Measurements from ENCODE around the gene BLTP2. TPM values are rescaled to one million over a fixed set of nuclear protein-coding genes. Genes with fewer than 3 reads are reported as not detected.

The BLTP2 gene
- total RNA-seq, 1 experiment from 2014 or later, result 140 TPM

GRCh38 chr17:28615260-28615940 is 29.6 kb downstream of the BLTP2 start:
- Histone ChIP-seq H3K9ac (ENCODE audit: low read length) (no peak overlapping the region), H3K9me2 (ENCODE audit: insufficient read depth) (no peaks in the 10 kb centered on the region), H3K36me3 (ENCODE audit: control insufficient read depth in 1 of 2, insufficient read depth in 2 of 2, low read length in 2 of 2) (peaks cover 64 to 74% of the 10 kb centered on the region in 2 experiments), H4K20me1 (ENCODE audit: insufficient read depth) (no peaks in the 10 kb centered on the region), H3K79me2 (ENCODE audit: insufficient read depth, low read length) (no peaks in the 10 kb centered on the region), H3K4me1 (ENCODE audit: control insufficient read depth in 1 of 2, insufficient read depth in 2 of 2, low read length in 2 of 2) (no peaks in the 10 kb centered on the region), H3K9me3 (ENCODE audit: control insufficient read depth in 1 of 2, insufficient read depth in 1 of 2, low read depth in 1 of 2, low read length in 2 of 2) (no peaks in the 10 kb centered on the region), H3K27ac (ENCODE audit: low read depth, low read length) (no peak overlapping the region), H3K4me3 (replicated peaks in 1 of 2; ENCODE audit: low read depth in 1 of 2, low read length in 2 of 2) (no peak overlapping the region), H2AFZ (ENCODE audit: low read depth, low read length, poor library complexity, severe bottlenecking) (no peak overlapping the region), H3K4me2 (ENCODE audit: low read length) (no peak overlapping the region), H3K27me3 (ENCODE audit: insufficient read depth, low read length) (no peaks in the 10 kb centered on the region)
- ChIA-PET RAD21 (ENCODE audit: low non-redundant PET in 1 of 2, low total read pairs in 2 of 2, uncharacterized antibody in 2 of 2, unreplicated experiment in 2 of 2) (no interaction called here), CTCF (no interaction called here), POLR2A (no interaction called here)
- intact Hi-C loops (cut with micrococcal nuclease), result no loop called here
- DNase-seq (ENCODE audit: low read depth, low spot score) (no peak), ATAC-seq (no peak)
- no peak for TF ChIP-seq EZH2phosphoT487 (IDR thresholded peaks at IDR 0.05; ENCODE audit: borderline replicate concordance)
- TF ChIP-seq EZH2 (IDR thresholded peaks at IDR 0.05), result no peak
- TF ChIP-seq TCF7L2 (IDR thresholded peaks at IDR 0.05; ENCODE audit: borderline replicate concordance, extremely low read depth, insufficient read depth, insufficient read length), result no peak
- TF ChIP-seq EGR1 (IDR thresholded peaks at IDR 0.05; ENCODE audit: low read depth), result no peak
- TF ChIP-seq POLR2A (IDR thresholded peaks at IDR 0.05; ENCODE audit: borderline replicate concordance, extremely low read depth, insufficient read depth, insufficient read length), result no peak
- no peak for TF ChIP-seq FOSL1 (IDR thresholded peaks at IDR 0.05; ENCODE audit: low read depth)
- no peak for TF ChIP-seq POLR2AphosphoS5 (IDR thresholded peaks at IDR 0.05; ENCODE audit: low read depth, low read length)
- no peak for TF ChIP-seq ZFX (IDR thresholded peaks at IDR 0.05)
- TF ChIP-seq CEBPB (IDR thresholded peaks at IDR 0.05; ENCODE audit: low read depth), result no peak
- TF ChIP-seq CBX3 (IDR thresholded peaks at IDR 0.05; ENCODE audit: low read depth), result no peak
- TF ChIP-seq, protein P1, sequence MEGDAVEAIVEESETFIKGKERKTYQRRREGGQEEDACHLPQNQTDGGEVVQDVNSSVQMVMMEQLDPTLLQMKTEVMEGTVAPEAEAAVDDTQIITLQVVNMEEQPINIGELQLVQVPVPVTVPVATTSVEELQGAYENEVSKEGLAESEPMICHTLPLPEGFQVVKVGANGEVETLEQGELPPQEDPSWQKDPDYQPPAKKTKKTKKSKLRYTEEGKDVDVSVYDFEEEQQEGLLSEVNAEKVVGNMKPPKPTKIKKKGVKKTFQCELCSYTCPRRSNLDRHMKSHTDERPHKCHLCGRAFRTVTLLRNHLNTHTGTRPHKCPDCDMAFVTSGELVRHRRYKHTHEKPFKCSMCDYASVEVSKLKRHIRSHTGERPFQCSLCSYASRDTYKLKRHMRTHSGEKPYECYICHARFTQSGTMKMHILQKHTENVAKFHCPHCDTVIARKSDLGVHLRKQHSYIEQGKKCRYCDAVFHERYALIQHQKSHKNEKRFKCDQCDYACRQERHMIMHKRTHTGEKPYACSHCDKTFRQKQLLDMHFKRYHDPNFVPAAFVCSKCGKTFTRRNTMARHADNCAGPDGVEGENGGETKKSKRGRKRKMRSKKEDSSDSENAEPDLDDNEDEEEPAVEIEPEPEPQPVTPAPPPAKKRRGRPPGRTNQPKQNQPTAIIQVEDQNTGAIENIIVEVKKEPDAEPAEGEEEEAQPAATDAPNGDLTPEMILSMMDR (IDR thresholded peaks at IDR 0.05 in 2 of 3, conservative IDR thresholded peaks at IDR 0.05 in 1 of 3; ENCODE audit: borderline replicate concordance in 1 of 3, insufficient read depth in 1 of 3, low read depth in 2 of 3, low read length in 2 of 3), result no peak
- no peak for TF ChIP-seq REST (IDR thresholded peaks at IDR 0.05; ENCODE audit: low read depth)
- TF ChIP-seq ELF1 (IDR thresholded peaks at IDR 0.05; ENCODE audit: borderline replicate concordance, low read depth), result no peak
- TF ChIP-seq ATF3 (IDR thresholded peaks at IDR 0.05), result no peak
- no peak for TF ChIP-seq SP1 (IDR thresholded peaks at IDR 0.05; ENCODE audit: low read depth)
- no peak for TF ChIP-seq MAX (IDR thresholded peaks at IDR 0.05)
- TF ChIP-seq, protein P2, sequence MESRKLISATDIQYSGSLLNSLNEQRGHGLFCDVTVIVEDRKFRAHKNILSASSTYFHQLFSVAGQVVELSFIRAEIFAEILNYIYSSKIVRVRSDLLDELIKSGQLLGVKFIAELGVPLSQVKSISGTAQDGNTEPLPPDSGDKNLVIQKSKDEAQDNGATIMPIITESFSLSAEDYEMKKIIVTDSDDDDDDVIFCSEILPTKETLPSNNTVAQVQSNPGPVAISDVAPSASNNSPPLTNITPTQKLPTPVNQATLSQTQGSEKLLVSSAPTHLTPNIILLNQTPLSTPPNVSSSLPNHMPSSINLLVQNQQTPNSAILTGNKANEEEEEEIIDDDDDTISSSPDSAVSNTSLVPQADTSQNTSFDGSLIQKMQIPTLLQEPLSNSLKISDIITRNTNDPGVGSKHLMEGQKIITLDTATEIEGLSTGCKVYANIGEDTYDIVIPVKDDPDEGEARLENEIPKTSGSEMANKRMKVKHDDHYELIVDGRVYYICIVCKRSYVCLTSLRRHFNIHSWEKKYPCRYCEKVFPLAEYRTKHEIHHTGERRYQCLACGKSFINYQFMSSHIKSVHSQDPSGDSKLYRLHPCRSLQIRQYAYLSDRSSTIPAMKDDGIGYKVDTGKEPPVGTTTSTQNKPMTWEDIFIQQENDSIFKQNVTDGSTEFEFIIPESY (IDR thresholded peaks at IDR 0.05; ENCODE audit: extremely low read depth, insufficient replicate concordance, low read length), result no peak
- TF ChIP-seq ZNF274 (IDR thresholded peaks at IDR 0.05; ENCODE audit: low read depth, low read length), result no peak
- TF ChIP-seq YY1 (IDR thresholded peaks at IDR 0.05; ENCODE audit: extremely low read depth, insufficient replicate concordance, low read depth, low read length), result no peak
- no peak for TF ChIP-seq SIN3A (IDR thresholded peaks at IDR 0.05; ENCODE audit: low read depth)
- BruUV-seq (replicated peaks), result no TSS peak

All from HCT116 (cell line).